Fibroblast of villous mesenchyme (primary cell): ENCODE results near the gene TMPRSS9. TPM values are rescaled to one million over a fixed set of nuclear protein-coding genes. Genes with fewer than 3 reads are reported as not detected.

Source experiments
- DNase-seq: peaks from one replicate; pipeline ENCODE4 v3.0.0-alpha.2; 2010; ENCODE audit warnings: low read depth
- H3K4me3 ChIP-seq: 2 replicates; pipeline ENCODE4 v1.5.1; 2011; ENCODE audit warnings: low read depth, mild to moderate bottlenecking, low read length
- CTCF ChIP-seq: IDR thresholded peaks from 2 replicates; pipeline ENCODE4 v1.5.1; 2012; ENCODE audit warnings: low read depth, mild to moderate bottlenecking, low read length; ENCODE audit not compliant: insufficient read depth
- total RNA-seq: library from RNA; depleted of rRNA; stranded (reverse); fragments of >200 nt; gene quantifications from 2 replicates; pipeline ENCODE4 v1.2.3, GENCODE V29; 2012

TMPRSS9 gene
- total RNA-seq, 1 donor = not detected

- no peak for TF ChIP-seq CTCF
- no peak for DNase-seq
- H3K4me3 ChIP-seq = no peak overlapping the region
Measured at GRCh38 chr19:2423071-2423914, 63.2 kb downstream of the TMPRSS9 start.

- H3K4me3 ChIP-seq = no peak overlapping the region
- no peak for DNase-seq
- TF ChIP-seq CTCF = no peak
Measured at GRCh38 chr19:2423915-2424685, 64.0 kb downstream of the TMPRSS9 start.

- peak; percentile 45 for TF ChIP-seq CTCF
- peak overlapping the region; percentile 41 for H3K4me3 ChIP-seq
- peak; percentile 77 for DNase-seq
Measured at GRCh38 chr19:2424686-2425621, 64.9 kb downstream of the TMPRSS9 start.

- H3K4me3 ChIP-seq = peak overlapping the region; percentile 92
- DNase-seq = no peak
- no peak for TF ChIP-seq CTCF
Measured at GRCh38 chr19:2425622-2426581, 65.8 kb downstream of the TMPRSS9 start.

GRCh38 chr19:2426611-2427428 lies 66.8 kb downstream of the TMPRSS9 start:
- peak overlapping the region; percentile 92 for H3K4me3 ChIP-seq
- peak; percentile 34 for DNase-seq
- TF ChIP-seq CTCF = no peak
